Trophoblast cell (in vitro differentiated cells and primary cell): Measurements from ENCODE around the gene DNAJC22.
A peak's percentile ranks its signal among the peaks of the same experiment; 100 is the strongest.

ENCODE experiments used
- DNase-seq, 2 donors: peaks; one replicate each; pipeline ENCODE4 v3.0.0-alpha.2; 2016
- H2AFZ ChIP-seq: 2 replicates; pipeline ENCODE4 v1.6.1; 2013; ENCODE audit warnings: low read length, moderate library complexity, mild to moderate bottlenecking; ENCODE audit not compliant: insufficient read depth, poor library complexity
- H2AK5ac ChIP-seq: 2 replicates; pipeline ENCODE4 v1.6.1; 2013; ENCODE audit warnings: mild to moderate bottlenecking, low read length
- H2BK120ac ChIP-seq: 2 replicates; pipeline ENCODE4 v1.6.1; 2013; ENCODE audit warnings: low read length, mild to moderate bottlenecking, moderate library complexity; ENCODE audit not compliant: insufficient read depth, poor library complexity
- H2BK12ac ChIP-seq: 2 replicates; pipeline ENCODE4 v1.6.1; 2013; ENCODE audit warnings: mild to moderate bottlenecking, low read length, moderate library complexity
- H2BK5ac ChIP-seq: 2 replicates; pipeline ENCODE4 v1.6.1; 2013; ENCODE audit warnings: low read length, low read depth, moderate library complexity, mild to moderate bottlenecking; ENCODE audit not compliant: poor library complexity
- H3K14ac ChIP-seq: 2 replicates; pipeline ENCODE4 v1.6.1; 2013; ENCODE audit warnings: mild to moderate bottlenecking, low read length
- H3K18ac ChIP-seq: 2 replicates; pipeline ENCODE4 v1.6.1; 2013; ENCODE audit warnings: mild to moderate bottlenecking, low read length
- H3K23ac ChIP-seq: 2 replicates; pipeline ENCODE4 v1.6.1; 2013; ENCODE audit warnings: low read length
- H3K27ac ChIP-seq: 2 replicates; pipeline ENCODE4 v1.5.1; 2013; ENCODE audit warnings: low read depth, mild to moderate bottlenecking, inconsistent platforms, low read length, moderate library complexity
- H3K27me3 ChIP-seq: 2 replicates; pipeline ENCODE4 v1.6.1; 2013; ENCODE audit warnings: inconsistent platforms, mild to moderate bottlenecking, low read length, moderate library complexity; ENCODE audit not compliant: insufficient read depth
- H3K36me3 ChIP-seq, 2 experiments: 1 replicate in 1 of 2; 2 replicates in 1 of 2; pipeline ENCODE4 v1.6.1; 2013; ENCODE audit warnings: low read length in 2 of 2, mild to moderate bottlenecking in 2 of 2, moderate library complexity in 1 of 2; ENCODE audit not compliant: insufficient read depth in 2 of 2, control insufficient read depth in 1 of 2
- H3K4ac ChIP-seq: 2 replicates; pipeline ENCODE4 v1.6.1; 2013; ENCODE audit warnings: low read depth, mild to moderate bottlenecking, low read length, moderate library complexity
- H3K4me1 ChIP-seq, 2 experiments: 1 replicate in 1 of 2; 2 replicates in 1 of 2; pipeline ENCODE4 v1.6.1; 2013; ENCODE audit warnings: low read length in 2 of 2, mild to moderate bottlenecking in 2 of 2, moderate library complexity in 1 of 2; ENCODE audit not compliant: insufficient read depth in 2 of 2, control insufficient read depth in 1 of 2
- H3K4me2 ChIP-seq: 2 replicates; pipeline ENCODE4 v1.6.1; 2013; ENCODE audit warnings: inconsistent platforms, mild to moderate bottlenecking, low read length, moderate library complexity
- H3K4me3 ChIP-seq: 2 replicates; pipeline ENCODE4 v1.5.1; 2013; ENCODE audit warnings: mild to moderate bottlenecking, low read depth, low read length, inconsistent platforms
- H3K79me1 ChIP-seq: one replicate; pipeline ENCODE4 v1.6.1; 2013; ENCODE audit warnings: low read length
- H3K79me2 ChIP-seq: 2 replicates; pipeline ENCODE4 v1.6.1; 2013; ENCODE audit warnings: low read length, mild to moderate bottlenecking; ENCODE audit not compliant: control insufficient read depth, insufficient read depth, poor library complexity
- H3K9ac ChIP-seq: 2 replicates; pipeline ENCODE4 v1.6.1; 2013; ENCODE audit warnings: mild to moderate bottlenecking, low read length
- H3K9me3 ChIP-seq: 2 replicates; pipeline ENCODE4 v1.6.1; 2013; ENCODE audit warnings: low read depth, mild to moderate bottlenecking, control low read depth, inconsistent platforms, low read length; ENCODE audit not compliant: insufficient read depth
- H4K12ac ChIP-seq: 2 replicates; pipeline ENCODE4 v1.6.1; 2013; ENCODE audit warnings: low read depth, mild to moderate bottlenecking, low read length, moderate library complexity
- H4K8ac ChIP-seq: 2 replicates; pipeline ENCODE4 v1.6.1; 2013; ENCODE audit warnings: low read depth, mild to moderate bottlenecking, low read length, moderate library complexity
- H4K91ac ChIP-seq: one replicate; pipeline ENCODE4 v1.6.1; 2013; ENCODE audit warnings: low read depth, mild to moderate bottlenecking, low read length, moderate library complexity
- WGBS: extraction: QIAGEN DNeasy Blood & Tissue Kit; methylation state at CpG from one replicate; pipeline ENCODE4 v1.1.7; 2013; ENCODE audit warnings: missing lambda C conversion rate; ENCODE audit not compliant: insufficient read length, insufficient coverage; ENCODE audit errors: extremely low coverage; 5-methylcytosine and 5-hydroxymethylcytosine counted together

DNAJC22 gene

DNA sequence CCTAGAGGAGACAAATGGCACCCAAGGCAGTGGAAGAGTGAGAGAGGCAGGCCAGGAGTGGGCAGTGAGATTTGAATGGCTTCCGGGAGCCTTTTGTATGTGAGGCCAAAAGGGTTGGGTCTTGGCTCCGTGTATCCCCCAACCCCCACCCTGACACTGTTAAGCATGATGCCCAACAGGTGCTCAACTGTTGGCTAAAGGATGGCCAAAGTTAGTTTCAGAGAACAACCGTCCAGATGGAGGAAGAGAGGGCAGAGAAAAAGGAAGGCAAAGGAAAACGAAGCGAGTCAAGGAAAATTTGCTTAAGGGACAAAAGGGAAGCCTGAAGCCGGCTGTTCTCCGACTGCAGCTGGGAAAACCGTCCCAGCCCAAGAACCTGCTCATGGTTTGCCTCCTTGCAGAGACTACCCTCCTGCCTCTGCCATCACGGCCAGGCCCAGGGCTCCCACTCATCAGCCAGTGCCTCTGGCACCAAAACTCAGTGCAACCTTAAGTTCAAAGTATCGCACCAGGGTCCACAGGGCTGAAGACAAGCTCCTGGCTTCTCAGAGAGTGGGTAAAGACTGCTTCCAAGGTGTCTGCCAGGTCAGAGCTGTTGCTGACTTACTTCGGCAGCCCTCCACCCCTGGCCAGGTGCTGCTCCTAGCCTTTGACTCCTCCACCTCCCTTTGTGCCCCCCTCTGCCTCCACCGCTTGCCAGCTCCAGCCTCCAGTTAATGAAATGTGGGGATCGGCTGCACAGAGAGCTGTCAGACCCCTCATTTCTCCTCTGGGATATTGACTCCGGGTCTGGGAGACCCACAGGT lies 5.5 kb upstream of the DNAJC22 start:
- H4K12ac ChIP-seq = no peak overlapping the region
- H3K27ac ChIP-seq = no peak overlapping the region
- H3K4ac ChIP-seq = no peak overlapping the region
- no peak overlapping the region for H4K91ac ChIP-seq
- H3K23ac ChIP-seq = no peak overlapping the region
- H3K9me3 ChIP-seq = peaks cover 6% of the 10 kb centered on the region
- peaks cover 86% of the 10 kb centered on the region for H3K27me3 ChIP-seq
- H3K9ac ChIP-seq = no peak overlapping the region
- no peaks in the 10 kb centered on the region for H3K79me2 ChIP-seq
- no CpG with 5 or more reads among the region's 14 CpGs for WGBS
- H4K8ac ChIP-seq = no peak overlapping the region
- DNase-seq = no peak
- H3K4me2 ChIP-seq = no peak overlapping the region
- H3K79me1 ChIP-seq = no peaks in the 10 kb centered on the region
- no peak overlapping the region for H2BK5ac ChIP-seq
- H3K4me1 ChIP-seq = peaks cover 15 to 24% of the 10 kb centered on the region in 2 experiments
- no peak overlapping the region for H2AFZ ChIP-seq
- H2BK120ac ChIP-seq = no peak overlapping the region
- H2AK5ac ChIP-seq = no peak overlapping the region
- H3K36me3 ChIP-seq = no peaks in the 10 kb centered on the region
- no peak overlapping the region for H3K4me3 ChIP-seq
- H3K18ac ChIP-seq = no peak overlapping the region
- H3K14ac ChIP-seq = no peak overlapping the region
- H2BK12ac ChIP-seq = no peak overlapping the region

- no peak overlapping the region for H2BK120ac ChIP-seq
- no peak overlapping the region for H2BK5ac ChIP-seq
- no peak overlapping the region for H2BK12ac ChIP-seq
- no peak overlapping the region for H3K4ac ChIP-seq
- no peak overlapping the region for H2AFZ ChIP-seq
- no peaks in the 10 kb centered on the region for H3K79me1 ChIP-seq
- H3K14ac ChIP-seq = no peak overlapping the region
- peaks cover 86% of the 10 kb centered on the region for H3K27me3 ChIP-seq
- H3K9me3 ChIP-seq = peaks cover 4% of the 10 kb centered on the region
- no peak overlapping the region for H3K9ac ChIP-seq
- H3K79me2 ChIP-seq = no peaks in the 10 kb centered on the region
- H4K12ac ChIP-seq = no peak overlapping the region
- H3K27ac ChIP-seq = no peak overlapping the region
- H4K91ac ChIP-seq = no peak overlapping the region
- no peaks in the 10 kb centered on the region for H3K36me3 ChIP-seq
- no peak overlapping the region for H3K23ac ChIP-seq
- no CpG with 5 or more reads among the region's 21 CpGs for WGBS
- no peak overlapping the region for H2AK5ac ChIP-seq
- H3K4me2 ChIP-seq = peak overlapping the region; percentile 60
- no peak overlapping the region for H4K8ac ChIP-seq
- peaks cover 14 to 20% of the 10 kb centered on the region in 2 experiments for H3K4me1 ChIP-seq
- H3K18ac ChIP-seq = no peak overlapping the region
- DNase-seq = no peak
- peak overlapping the region; percentile 42 for H3K4me3 ChIP-seq
These were observed 5.0 kb upstream of the DNAJC22 start for GRCh38 chr12:49341777-49342065.

- Histone ChIP-seq H3K4me3 (peak overlapping the region; percentile 47), H4K91ac (no peak overlapping the region), H4K8ac (no peak overlapping the region), H3K23ac (no peak overlapping the region), H3K27ac (no peak overlapping the region), H2AK5ac (no peak overlapping the region), H3K4ac (no peak overlapping the region), H3K79me1 (no peaks in the 10 kb centered on the region), H3K36me3 (no peaks in the 10 kb centered on the region), H2BK120ac (no peak overlapping the region), H3K14ac (no peak overlapping the region), H4K12ac (no peak overlapping the region), H3K4me1 (peaks cover 18 to 21% of the 10 kb centered on the region in 2 experiments), H3K4me2 (peak overlapping the region; percentile 60), H2BK5ac (no peak overlapping the region), H3K27me3 (peaks cover 88% of the 10 kb centered on the region), H2AFZ (peak overlapping the region; percentile 8), H2BK12ac (no peak overlapping the region), H3K9me3 (peaks cover 5% of the 10 kb centered on the region), H3K18ac (no peak overlapping the region), H3K9ac (no peak overlapping the region), H3K79me2 (no peaks in the 10 kb centered on the region)
- WGBS = no CpG with 5 or more reads among the region's 58 CpGs
- peak; percentile 84 to 94 for DNase-seq
These were observed 4.4 kb upstream of the DNAJC22 start for GRCh38 chr12:49342066-49342913.

- WGBS = no CpG with 5 or more reads among the region's 33 CpGs
These were observed 3.6 kb upstream of the DNAJC22 start for GRCh38 chr12:49342914-49343731.

More at GRCh38 chr12:49342914-49343731, 3.6 kb upstream of the DNAJC22 start:
- H3K9me3 ChIP-seq = peaks cover 5% of the 10 kb centered on the region
- H3K4me2 ChIP-seq = peak overlapping the region; percentile 60
- H2AK5ac ChIP-seq = no peak overlapping the region
- H3K4ac ChIP-seq = no peak overlapping the region
- no peaks in the 10 kb centered on the region for H3K36me3 ChIP-seq
- H3K18ac ChIP-seq = no peak overlapping the region
- no peak overlapping the region for H4K12ac ChIP-seq
- no peak overlapping the region for H4K91ac ChIP-seq
- no peak overlapping the region for H3K23ac ChIP-seq
- no peak overlapping the region for H2BK5ac ChIP-seq
- H3K4me1 ChIP-seq = peaks cover 21 to 27% of the 10 kb centered on the region in 2 experiments
- no peak overlapping the region for H3K14ac ChIP-seq
- H2BK12ac ChIP-seq = no peak overlapping the region
- no peak overlapping the region for H2BK120ac ChIP-seq
- no peaks in the 10 kb centered on the region for H3K79me2 ChIP-seq
- H3K27me3 ChIP-seq = peaks cover 82% of the 10 kb centered on the region
- H3K79me1 ChIP-seq = no peaks in the 10 kb centered on the region
- H3K4me3 ChIP-seq = no peak overlapping the region
- no peak overlapping the region for H3K9ac ChIP-seq
- H3K27ac ChIP-seq = no peak overlapping the region
- no peak overlapping the region for H4K8ac ChIP-seq
- DNase-seq = peak in 1 of 2 donors; percentile 20
- no peak overlapping the region for H2AFZ ChIP-seq
